Right kidney (tissue), 1 donor: Measurements from ENCODE around the gene MIF4GD.
"Not testable (repeated sequence)": the region's sequence is repeated elsewhere in the genome, so short reads cannot be mapped to it uniquely, and the experiment has no call there.

ENCODE experiments used
- DNase-seq: peaks from one replicate; pipeline ENCODE4 v3.0.0-alpha.2; 2016

The MIF4GD gene

GRCh38 chr17:75261336-75262111, 9.5 kb downstream of the MIF4GD start, which contains the start of the genes GGA3 and MRPS7:
TSS of gene GGA3 (minus strand) at chr17:75261606. CDS start at chr17:75261587, 19 bp downstream.
TSS of gene MRPS7 (plus strand) at chr17:75261879. CDS start at chr17:75261901, 22 bp downstream.
- DNase-seq, result peak; percentile 100

GRCh38 chr17:75260641-75261335, 10.2 kb downstream of the MIF4GD start:
- no peak for DNase-seq

GRCh38 chr17:75257228-75257627, 13.8 kb downstream of the MIF4GD start:
- DNase-seq, result not testable (repeated sequence)

- not testable (repeated sequence) for DNase-seq
Observed at GRCh38 chr17:75255954-75256698, 14.9 kb downstream of the MIF4GD start.

- DNase-seq, result no peak
Observed at GRCh38 chr17:75252039-75252816, 18.8 kb downstream of the MIF4GD start.

GRCh38 chr17:75250009-75250471, 21.0 kb downstream of the MIF4GD start:
- no peak for DNase-seq

GRCh38 chr17:75249564-75249963, 21.5 kb downstream of the MIF4GD start:
- no peak for DNase-seq

DNA sequence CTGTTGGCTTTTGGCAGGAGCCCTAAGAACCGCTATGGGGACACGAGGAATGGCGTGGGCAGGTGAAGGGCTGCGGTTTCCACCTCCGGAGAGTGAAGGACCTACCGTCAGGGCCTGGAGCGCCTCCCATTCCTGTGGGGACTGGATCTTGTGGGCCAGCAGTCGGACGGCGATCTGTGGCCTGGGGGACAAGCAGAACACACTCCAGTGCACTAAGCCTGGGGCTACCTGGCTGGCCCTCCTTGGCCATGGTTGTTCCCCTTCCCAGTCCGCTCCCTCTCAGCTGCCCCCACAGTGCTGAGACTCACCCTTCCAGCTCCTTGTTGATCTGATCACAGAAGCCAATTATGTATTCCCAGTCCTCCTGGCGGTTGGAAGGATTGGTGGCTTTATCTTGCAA, 24.6 kb downstream of the MIF4GD start:
- DNase-seq, result no peak

- DNase-seq, result no peak
Observed at GRCh38 chr17:75245011-75245410, 26.0 kb downstream of the MIF4GD start.

DNA sequence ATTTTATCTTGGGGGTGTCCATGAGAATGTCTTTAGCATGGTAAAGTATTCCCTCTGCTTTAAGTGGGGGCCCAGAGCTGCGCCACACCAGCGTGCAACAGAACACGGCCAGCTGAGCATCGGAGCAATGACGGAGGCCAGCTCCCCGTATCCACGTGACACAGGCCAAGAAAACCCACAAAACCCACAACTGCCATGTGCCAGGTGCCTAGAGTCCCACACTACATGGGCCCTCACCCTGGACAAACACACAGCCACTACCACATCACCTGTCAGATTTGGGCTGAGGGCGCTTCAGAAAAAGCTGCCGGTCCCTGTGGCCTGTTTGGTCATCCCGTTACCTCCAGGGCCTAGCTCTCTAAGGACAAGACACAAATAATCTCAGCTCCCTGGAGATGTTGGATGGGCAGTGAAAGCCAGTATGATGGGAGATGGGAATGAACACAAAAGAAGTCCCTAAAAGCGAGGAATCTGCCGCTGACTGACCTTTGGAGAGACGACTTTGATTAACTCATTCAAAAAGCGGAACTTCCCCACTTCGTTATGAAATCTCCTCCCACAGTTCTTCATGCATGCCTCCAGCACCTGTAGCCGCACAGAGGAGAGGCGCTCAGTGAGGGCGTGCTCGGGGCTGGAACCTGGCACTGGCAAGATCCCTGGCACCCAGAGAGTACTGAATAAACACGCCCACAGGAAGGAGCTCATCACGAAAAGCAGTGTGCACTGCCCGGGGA, 26.7 kb downstream of the MIF4GD start:
- no peak for DNase-seq

- DNase-seq, result no peak
Observed at GRCh38 chr17:75242461-75243042, 28.5 kb downstream of the MIF4GD start.

DNA sequence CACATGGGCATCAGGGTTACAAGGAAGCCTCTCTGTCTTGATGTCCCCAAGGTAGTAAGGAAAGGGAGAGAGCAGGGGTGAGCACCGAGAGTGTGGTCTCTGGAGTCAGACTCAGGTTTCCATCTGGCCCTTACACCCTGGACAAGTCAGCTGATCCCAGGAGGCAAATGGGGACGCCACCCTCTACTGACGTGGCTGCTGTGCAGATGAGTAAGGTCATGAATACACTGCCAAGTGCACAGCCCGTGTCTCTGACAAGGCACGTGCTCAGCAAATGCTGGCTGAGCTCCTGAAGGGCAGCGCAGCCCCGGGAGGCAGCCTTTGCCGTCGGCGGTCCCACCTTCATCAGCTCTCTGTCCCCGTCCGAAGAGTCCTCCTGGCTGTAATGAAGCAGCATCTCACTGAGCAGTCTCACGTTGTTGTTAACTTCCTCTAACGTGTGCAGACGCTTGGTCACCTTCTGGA, 29.0 kb downstream of the MIF4GD start:
- DNase-seq, result no peak

GRCh38 chr17:75241502-75241901, 29.5 kb downstream of the MIF4GD start:
- DNase-seq, result no peak

- DNase-seq, result no peak
Observed at GRCh38 chr17:75241143-75241430, 29.9 kb downstream of the MIF4GD start.

GRCh38 chr17:75240394-75241142, 30.5 kb downstream of the MIF4GD start:
- DNase-seq, result peak; percentile 37

DNA sequence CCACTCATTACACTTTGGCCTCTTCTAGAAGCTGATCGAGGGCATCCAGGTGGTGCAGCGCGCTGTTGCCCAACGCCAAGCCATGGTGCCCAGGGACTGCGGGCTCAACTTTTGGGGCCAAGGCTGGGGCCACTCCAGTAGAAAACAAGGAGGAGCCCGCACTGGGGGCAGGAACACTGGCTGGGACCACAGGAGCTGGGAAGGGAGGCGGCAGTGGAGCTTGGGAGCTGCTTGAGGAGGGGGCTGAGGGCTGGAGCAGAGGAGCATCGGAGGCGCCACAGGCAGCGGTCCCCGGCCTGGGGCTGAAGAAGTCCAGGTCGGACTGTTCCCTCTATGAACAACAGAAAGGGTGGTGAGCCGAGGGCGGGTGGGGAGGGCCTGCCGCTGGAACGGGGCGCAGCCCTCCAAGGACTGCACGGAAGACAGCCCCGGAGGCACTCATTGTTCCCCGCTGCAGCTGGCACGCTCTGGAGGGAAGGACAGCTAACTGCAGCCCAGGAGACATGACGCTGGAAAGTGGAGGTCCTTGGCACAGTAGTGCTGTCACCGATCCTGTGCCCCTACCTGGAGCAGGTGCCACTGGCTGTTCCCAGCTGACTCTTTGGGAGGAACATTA, 31.1 kb downstream of the MIF4GD start:
- DNase-seq, result no peak

DNA sequence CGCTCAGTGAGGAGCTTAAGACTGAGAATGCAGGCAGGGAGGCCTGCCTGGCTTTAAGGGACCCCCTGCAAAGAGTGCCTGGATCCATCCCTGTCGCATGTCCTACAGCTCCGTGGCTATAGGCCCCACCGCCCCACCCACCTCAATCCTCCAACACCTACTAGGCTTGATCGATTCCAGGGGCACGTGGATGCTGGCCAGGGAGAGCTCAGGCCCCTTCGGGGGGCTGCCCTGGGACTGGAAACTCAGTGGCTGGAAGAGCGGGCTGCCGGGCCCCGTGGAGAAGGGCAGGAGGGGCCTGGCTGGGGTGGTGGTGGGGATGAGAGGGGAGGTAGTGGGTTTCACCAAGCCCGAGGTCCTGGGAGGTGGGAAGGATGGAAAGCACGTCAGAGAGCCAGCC, 31.8 kb downstream of the MIF4GD start:
- DNase-seq, result no peak

DNA sequence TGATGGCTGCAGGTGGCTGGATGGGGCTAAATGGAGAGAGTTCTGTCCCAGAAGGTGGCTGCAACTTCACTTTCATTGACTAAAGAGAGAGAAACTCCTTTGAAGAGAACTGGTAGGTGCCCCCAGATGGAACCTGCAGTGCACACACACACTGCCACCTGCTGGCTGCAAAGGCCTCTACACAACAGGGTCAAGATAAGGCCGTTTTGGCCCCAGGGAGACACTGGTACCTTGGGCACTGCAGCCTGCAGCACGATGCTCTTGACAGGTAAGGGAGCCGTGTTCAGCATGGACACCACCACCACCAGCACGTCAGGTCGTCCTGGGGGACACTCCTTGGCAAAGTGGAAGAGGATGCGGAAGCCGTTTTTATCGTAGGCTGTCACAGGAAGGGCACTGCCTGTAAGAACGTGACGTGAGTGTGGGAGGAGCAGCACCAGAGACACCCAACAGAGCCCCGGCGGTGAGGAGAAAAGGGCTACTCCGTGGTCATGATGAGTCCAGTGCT, 32.3 kb downstream of the MIF4GD start:
- peak; percentile 34 for DNase-seq

DNA sequence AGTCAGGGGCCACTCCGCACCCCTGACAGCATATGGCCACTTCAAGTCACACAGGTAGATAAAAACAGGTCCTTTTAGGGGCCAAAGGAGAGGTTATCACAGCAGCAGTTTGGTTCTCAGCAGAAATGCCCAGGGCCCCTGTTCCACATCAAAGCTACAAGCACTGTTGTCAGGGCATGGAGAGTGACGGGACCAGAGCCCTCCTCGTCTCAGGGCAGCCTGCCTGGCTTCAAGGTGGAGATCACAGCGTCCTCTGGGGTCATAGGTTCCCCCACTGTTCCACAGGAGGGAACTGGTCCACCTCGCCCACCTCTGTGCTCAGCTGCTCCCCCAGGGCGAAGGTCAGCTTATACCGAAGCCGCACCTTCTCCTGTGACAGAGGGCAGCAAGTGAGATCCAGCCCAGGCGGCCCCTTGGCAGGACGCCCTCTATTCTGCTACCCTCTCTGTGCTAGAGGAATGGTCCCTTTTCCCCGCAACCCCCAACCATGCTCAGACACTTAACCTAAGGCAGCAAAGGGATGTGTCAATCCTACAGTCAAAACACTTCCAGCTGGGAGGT, 32.9 kb downstream of the MIF4GD start:
- no peak for DNase-seq
